HEK293 (cell line): ENCODE data around the gene FASN.

Experiments used
- SCRT2 ChIP-seq: fragments of 450-650 bp; formaldehyde crosslinking; IDR thresholded peaks from 2 replicates; pipeline ENCODE4 v1.5.1; 2016; ENCODE audit warnings: missing biosample characterization, missing genetic modification characterization
- ZBTB48 ChIP-seq: fragments of 450-650 bp; formaldehyde crosslinking; IDR thresholded peaks from 2 replicates; pipeline ENCODE4 v1.5.1; 2016; ENCODE audit warnings: missing biosample characterization, missing genetic modification characterization
- ZBTB7A ChIP-seq: fragments of 450-650 bp; formaldehyde crosslinking; IDR thresholded peaks from 2 replicates; pipeline ENCODE4 v1.5.1; 2016; ENCODE audit warnings: low read depth, missing biosample characterization, missing genetic modification characterization
- ZNF274 ChIP-seq, 2 experiments: fragments of 200-500 bp in 1 of 2; fragments of 450-650 bp in 1 of 2; sonication (Bioruptor generic) in 1 of 2; formaldehyde crosslinking in 1 of 2; IDR thresholded peaks; 2 replicates each; pipeline versions ENCODE4 v1.5.1 to v1.6.1; 2014 to 2016; ENCODE audit warnings: borderline replicate concordance in 1 of 2, inconsistent platforms in 1 of 2, low read length in 1 of 2, missing biosample characterization in 1 of 2, missing genetic modification characterization in 1 of 2
- ZNF311 ChIP-seq: fragments of 450-650 bp; formaldehyde crosslinking; IDR thresholded peaks from 2 replicates; pipeline ENCODE4 v1.5.1; 2017; ENCODE audit warnings: missing biosample characterization, missing genetic modification characterization, borderline replicate concordance
- ZNF626 ChIP-seq: fragments of 450-650 bp; sonication (Bioruptor Pico); formaldehyde crosslinking; IDR thresholded peaks from 2 replicates; pipeline ENCODE4 v1.5.1; 2018; ENCODE audit warnings: missing biosample characterization, missing genetic modification characterization, inconsistent platforms
- ZNF707 ChIP-seq: fragments of 450-650 bp; formaldehyde crosslinking; IDR thresholded peaks from 2 replicates; pipeline ENCODE4 v1.5.1; 2016; ENCODE audit warnings: missing biosample characterization, missing genetic modification characterization
- TF ChIP-seq, protein P1 (sequence below): fragments of 450-650 bp; formaldehyde crosslinking; optimal IDR thresholded peaks from 2 replicates; pipeline ENCODE3; 2016; ENCODE audit warnings: missing biosample characterization, mild to moderate bottlenecking, missing genetic modification characterization
- TF ChIP-seq, protein P2 (sequence below): fragments of 450-650 bp; formaldehyde crosslinking; IDR thresholded peaks from 2 replicates; pipeline ENCODE4 v1.5.1; 2016; ENCODE audit warnings: missing biosample characterization, missing genetic modification characterization
- TF ChIP-seq, protein P3 (sequence below): fragments of 450-650 bp; formaldehyde crosslinking; IDR thresholded peaks from 2 replicates; pipeline ENCODE4 v1.5.1; 2016; ENCODE audit warnings: missing biosample characterization, missing genetic modification characterization, low read depth

DNA sequence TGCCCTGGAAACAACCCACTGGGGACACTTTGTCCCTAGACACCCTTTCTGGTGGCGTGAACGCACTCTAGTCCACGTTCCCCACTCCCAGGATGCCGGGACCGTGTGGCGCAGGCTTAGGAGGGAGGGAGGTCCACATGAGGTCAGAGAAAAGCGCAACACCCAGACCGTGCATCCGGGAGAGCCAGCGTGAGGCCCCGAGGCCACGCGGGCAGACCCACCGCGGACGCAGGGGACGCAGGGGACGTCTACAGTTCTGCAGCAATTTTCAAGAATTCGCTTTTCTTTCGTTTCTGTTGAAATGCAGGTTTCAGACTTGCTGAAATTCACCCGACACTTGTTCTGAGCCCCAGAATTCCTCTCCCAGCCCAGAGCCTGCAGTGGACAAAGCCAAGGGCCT, 51.1 kb downstream of the FASN start:
- TF ChIP-seq ZNF274 (IDR thresholded peaks at IDR 0.05; ENCODE audit: low read length) (no peak), ZNF274 (tag by site-specific recombination; IDR thresholded peaks at IDR 0.05; ENCODE audit: borderline replicate concordance) (no peak), ZNF626 (no peak), ZNF707 (tag by site-specific recombination) (no peak), ZBTB48 (tag by site-specific recombination) (no peak), SCRT2 (tag by site-specific recombination) (no peak), ZBTB7A (tag by site-specific recombination) (no peak), ZNF311 (tag by site-specific recombination) (no peak)
- TF ChIP-seq, protein P1, sequence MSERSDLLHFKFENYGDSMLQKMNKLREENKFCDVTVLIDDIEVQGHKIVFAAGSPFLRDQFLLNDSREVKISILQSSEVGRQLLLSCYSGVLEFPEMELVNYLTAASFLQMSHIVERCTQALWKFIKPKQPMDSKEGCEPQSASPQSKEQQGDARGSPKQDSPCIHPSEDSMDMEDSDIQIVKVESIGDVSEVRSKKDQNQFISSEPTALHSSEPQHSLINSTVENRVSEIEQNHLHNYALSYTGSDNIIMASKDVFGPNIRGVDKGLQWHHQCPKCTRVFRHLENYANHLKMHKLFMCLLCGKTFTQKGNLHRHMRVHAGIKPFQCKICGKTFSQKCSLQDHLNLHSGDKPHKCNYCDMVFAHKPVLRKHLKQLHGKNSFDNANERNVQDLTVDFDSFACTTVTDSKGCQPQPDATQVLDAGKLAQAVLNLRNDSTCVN: no peak
- TF ChIP-seq, protein P2, sequence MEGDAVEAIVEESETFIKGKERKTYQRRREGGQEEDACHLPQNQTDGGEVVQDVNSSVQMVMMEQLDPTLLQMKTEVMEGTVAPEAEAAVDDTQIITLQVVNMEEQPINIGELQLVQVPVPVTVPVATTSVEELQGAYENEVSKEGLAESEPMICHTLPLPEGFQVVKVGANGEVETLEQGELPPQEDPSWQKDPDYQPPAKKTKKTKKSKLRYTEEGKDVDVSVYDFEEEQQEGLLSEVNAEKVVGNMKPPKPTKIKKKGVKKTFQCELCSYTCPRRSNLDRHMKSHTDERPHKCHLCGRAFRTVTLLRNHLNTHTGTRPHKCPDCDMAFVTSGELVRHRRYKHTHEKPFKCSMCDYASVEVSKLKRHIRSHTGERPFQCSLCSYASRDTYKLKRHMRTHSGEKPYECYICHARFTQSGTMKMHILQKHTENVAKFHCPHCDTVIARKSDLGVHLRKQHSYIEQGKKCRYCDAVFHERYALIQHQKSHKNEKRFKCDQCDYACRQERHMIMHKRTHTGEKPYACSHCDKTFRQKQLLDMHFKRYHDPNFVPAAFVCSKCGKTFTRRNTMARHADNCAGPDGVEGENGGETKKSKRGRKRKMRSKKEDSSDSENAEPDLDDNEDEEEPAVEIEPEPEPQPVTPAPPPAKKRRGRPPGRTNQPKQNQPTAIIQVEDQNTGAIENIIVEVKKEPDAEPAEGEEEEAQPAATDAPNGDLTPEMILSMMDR: no peak
- TF ChIP-seq, protein P3, sequence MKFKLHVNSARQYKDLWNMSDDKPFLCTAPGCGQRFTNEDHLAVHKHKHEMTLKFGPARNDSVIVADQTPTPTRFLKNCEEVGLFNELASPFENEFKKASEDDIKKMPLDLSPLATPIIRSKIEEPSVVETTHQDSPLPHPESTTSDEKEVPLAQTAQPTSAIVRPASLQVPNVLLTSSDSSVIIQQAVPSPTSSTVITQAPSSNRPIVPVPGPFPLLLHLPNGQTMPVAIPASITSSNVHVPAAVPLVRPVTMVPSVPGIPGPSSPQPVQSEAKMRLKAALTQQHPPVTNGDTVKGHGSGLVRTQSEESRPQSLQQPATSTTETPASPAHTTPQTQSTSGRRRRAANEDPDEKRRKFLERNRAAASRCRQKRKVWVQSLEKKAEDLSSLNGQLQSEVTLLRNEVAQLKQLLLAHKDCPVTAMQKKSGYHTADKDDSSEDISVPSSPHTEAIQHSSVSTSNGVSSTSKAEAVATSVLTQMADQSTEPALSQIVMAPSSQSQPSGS (tag by site-specific recombination): no peak
